RWPE2 (cell line): ENCODE results near the gene KPTN.

Source experiments
- ATAC-seq: fragments of 200-7000 bp; cut with Tn5 transposase; 3 replicates; pipeline ENCODE4 v1.9.1; 2021; ENCODE audit warnings: low read depth
- DNase-seq: peaks from one replicate; pipeline ENCODE4 v3.0.0-alpha.2; 2020; ENCODE audit warnings: low spot score
- H3K27ac ChIP-seq: fragments of 450-650 bp; 2 replicates; pipeline ENCODE4 v1.5.1; 2017; ENCODE audit warnings: mild to moderate bottlenecking; ENCODE audit not compliant: poor library complexity, severe bottlenecking
- H3K27me3 ChIP-seq: fragments of 250-450 bp; sonication (Bioruptor Pico); 2 replicates; pipeline ENCODE4 v1.5.1; 2021; ENCODE audit warnings: mild to moderate bottlenecking, moderate library complexity; ENCODE audit not compliant: insufficient read depth, poor library complexity, severe bottlenecking
- H3K36me3 ChIP-seq: fragments of 250-450 bp; sonication (Bioruptor Pico); 2 replicates; pipeline ENCODE4 v1.5.1; 2020; ENCODE audit warnings: low read depth, mild to moderate bottlenecking, moderate library complexity
- H3K4me1 ChIP-seq: fragments of 250-450 bp; sonication (Bioruptor Pico); 2 replicates; pipeline ENCODE4 v1.5.1; 2021; ENCODE audit warnings: mild to moderate bottlenecking, moderate library complexity; ENCODE audit not compliant: insufficient read depth, poor library complexity, severe bottlenecking
- H3K4me3 ChIP-seq: fragments of 250-450 bp; sonication (Bioruptor Pico); 2 replicates; pipeline ENCODE4 v1.5.1; 2021; ENCODE audit warnings: mild to moderate bottlenecking, moderate library complexity; ENCODE audit not compliant: severe bottlenecking
- H3K9me3 ChIP-seq: fragments of 250-450 bp; sonication (Bioruptor Pico); 2 replicates; pipeline ENCODE4 v1.5.1; 2021; ENCODE audit warnings: mild to moderate bottlenecking, moderate library complexity; ENCODE audit not compliant: severe bottlenecking
- CTCF ChIP-seq: fragments of 450-650 bp; IDR thresholded peaks from one replicate; pipeline ENCODE4 v1.5.1; 2017; ENCODE audit warnings: mild to moderate bottlenecking, moderate library complexity; ENCODE audit not compliant: poor library complexity, severe bottlenecking

KPTN gene

GRCh38 chr19:47479701-47480503, 4.1 kb downstream of the KPTN start:
- TF ChIP-seq CTCF = no peak
- Histone ChIP-seq H3K4me1 (no peaks in the 10 kb centered on the region), H3K27me3 (no peaks in the 10 kb centered on the region), H3K27ac (no peak overlapping the region), H3K4me3 (no peak overlapping the region), H3K36me3 (no peaks in the 10 kb centered on the region), H3K9me3 (no peaks in the 10 kb centered on the region)
- DNase-seq = no peak
- ATAC-seq = no peak

- Histone ChIP-seq H3K27me3 (peaks cover 6% of the 10 kb centered on the region), H3K9me3 (no peaks in the 10 kb centered on the region), H3K4me1 (no peaks in the 10 kb centered on the region), H3K27ac (no peak overlapping the region), H3K4me3 (no peak overlapping the region), H3K36me3 (no peaks in the 10 kb centered on the region)
- no peak for DNase-seq
- TF ChIP-seq CTCF = no peak
- ATAC-seq = no peak
Observed at GRCh38 chr19:47476438-47476972, 7.5 kb downstream of the KPTN start.

DNA sequence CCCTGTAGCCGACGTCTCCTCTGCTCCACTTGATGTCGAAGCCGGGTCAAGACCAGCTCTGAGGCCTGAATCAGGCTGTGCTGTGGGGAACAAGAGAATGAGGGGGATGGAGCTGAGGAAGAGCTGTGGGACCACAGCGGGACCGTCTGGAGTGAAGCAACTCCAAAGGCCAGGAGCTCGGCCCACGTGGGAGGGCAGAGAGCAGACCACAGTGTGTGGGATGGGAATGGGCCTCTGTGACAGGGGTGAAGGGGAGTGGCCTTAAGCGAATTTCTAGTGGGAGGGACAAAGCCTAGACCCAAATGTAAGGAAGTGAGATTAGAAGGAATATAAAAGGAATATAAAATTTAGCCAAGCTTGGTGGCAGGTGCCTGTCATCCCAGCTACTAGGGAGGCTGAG, 8.6 kb downstream of the KPTN start:
- ATAC-seq = no peak
- no peaks in the 10 kb centered on the region for H3K4me1 ChIP-seq

DNA sequence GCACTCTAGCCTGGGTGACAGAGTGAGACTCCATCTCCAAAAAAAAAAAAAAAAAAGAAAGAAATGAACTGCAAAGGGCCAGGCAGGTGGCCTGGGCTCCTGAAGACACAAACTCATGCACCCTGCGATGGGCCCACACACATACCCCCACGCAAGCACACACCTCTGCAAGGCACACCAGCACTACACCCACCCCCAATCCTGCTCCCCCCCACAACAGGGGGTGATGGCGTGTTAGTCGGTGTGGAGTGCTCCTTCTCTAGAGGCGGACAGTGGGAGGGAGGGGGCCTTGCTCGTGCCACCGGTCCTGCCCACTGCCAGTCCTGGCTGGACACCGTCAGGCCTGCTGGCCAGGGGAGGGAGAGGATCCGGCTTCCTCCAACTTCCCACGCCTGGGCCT, 10.7 kb downstream of the KPTN start:
- ATAC-seq (no peak), DNase-seq (no peak)
- Histone ChIP-seq H3K27me3 (peaks cover 36% of the 10 kb centered on the region), H3K27ac (no peak overlapping the region), H3K9me3 (no peaks in the 10 kb centered on the region), H3K4me1 (no peaks in the 10 kb centered on the region), H3K4me3 (no peak overlapping the region), H3K36me3 (no peaks in the 10 kb centered on the region)
- no peak for TF ChIP-seq CTCF

More for the DNA sequence above, 8.6 kb downstream of the KPTN start:
- H3K27ac ChIP-seq = no peak overlapping the region
- H3K9me3 ChIP-seq = no peaks in the 10 kb centered on the region
- H3K36me3 ChIP-seq = no peaks in the 10 kb centered on the region
- no peak overlapping the region for H3K4me3 ChIP-seq
- H3K27me3 ChIP-seq = peaks cover 16% of the 10 kb centered on the region
- no peak for DNase-seq
- TF ChIP-seq CTCF = no peak

DNA sequence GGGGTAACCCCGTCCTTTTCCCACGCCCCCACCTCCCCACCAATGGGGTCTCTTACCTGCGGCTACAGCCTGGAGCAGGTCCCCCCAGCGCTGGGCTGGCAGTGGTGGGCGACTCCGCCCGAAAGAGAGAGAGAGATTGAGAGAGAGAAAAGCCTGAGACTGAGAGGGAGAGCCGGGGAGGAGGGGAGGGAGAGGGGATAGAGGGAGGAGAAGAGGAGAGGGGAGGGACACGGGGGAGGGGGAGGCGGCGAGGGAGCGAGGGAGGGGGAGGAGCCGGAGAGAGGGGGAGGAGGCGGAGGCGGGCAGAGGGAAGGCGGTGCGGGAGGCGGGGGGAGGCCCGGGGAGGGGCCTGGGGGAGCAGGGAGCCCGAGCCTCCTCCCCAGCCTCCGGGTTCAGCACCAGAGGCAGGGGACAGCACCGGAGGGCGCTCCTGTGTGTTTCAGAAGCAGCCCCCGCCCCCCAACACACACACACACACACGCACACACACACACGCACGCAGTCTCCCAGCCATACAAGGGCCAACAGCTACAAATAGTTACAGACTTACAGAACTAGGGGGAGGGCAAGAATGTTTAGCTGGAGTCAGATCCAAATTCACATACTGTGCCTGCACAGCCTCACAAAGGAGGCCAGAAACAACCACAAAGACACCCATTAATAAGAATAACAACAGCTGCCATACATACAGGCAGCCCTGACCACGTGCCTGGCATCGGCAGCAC, 12.1 kb downstream of the KPTN start, which contains the start of gene SLC8A2:
TSS of gene SLC8A2 (minus strand) at position 161 of the 725 bp plus-strand sequence. CDS start 5,490 bp downstream, outside the sequence.
- no peak for TF ChIP-seq CTCF
- Histone ChIP-seq H3K27ac (no peak within 1 kb of the TSS), H3K36me3 (no peaks in the 10 kb centered on the region), H3K9me3 (no peaks in the 10 kb centered on the region), H3K27me3 (peaks cover 36% of the 10 kb centered on the region), H3K4me3 (no peak within 1 kb of the TSS), H3K4me1 (no peaks in the 10 kb centered on the region)
- ATAC-seq = peak; percentile 45; the same call in 2 of the 3 replicates
- no peak for DNase-seq
